ENCODE data around the gene EYS.

EYS gene

DNA sequence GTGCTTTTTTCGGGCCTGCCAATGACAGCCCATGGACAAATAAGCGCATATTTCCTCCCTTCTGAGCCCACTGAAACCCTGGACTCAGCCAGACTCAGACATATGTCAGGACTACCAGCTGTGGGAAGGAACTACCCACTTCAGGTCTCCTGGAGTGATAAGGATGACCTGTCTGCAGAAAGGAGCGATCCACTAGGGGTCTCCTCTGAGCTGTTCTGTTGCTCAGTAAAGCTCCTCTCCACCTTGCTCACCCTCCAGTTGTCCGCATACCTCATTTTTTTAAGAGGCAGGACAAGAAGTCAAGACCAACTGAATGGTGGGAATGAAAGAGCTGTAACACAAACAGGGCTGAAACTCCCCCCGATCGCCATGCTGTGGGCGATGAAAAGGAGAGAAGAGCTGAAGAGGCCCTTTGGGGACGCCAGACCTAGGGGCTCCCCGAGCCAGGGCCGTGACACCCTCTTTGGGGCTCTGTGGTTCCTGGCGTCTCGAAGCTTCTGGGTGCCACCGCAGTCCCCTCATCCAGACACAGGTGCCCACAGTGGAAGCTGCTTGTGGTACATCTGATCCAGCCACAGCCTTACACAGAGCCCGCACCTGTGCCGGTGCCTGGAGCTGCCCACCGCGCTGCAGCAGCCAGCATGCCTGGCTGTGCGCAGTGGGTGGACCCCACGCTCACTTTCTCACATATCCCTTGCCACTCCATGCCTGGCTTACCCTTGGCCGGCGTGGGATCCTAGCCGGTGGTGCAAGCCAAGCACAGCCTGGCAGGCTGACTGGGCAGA, 68.8 kb downstream of the EYS start:
- Histone ChIP-seq H3K79me2 (ENCODE audit: control insufficient read depth, low read length) (no peaks in the 10 kb centered on the region), H3K4me1 (ENCODE audit: control insufficient read depth, low read length) (no peaks in the 10 kb centered on the region), H4K20me1 (ENCODE audit: control insufficient read depth, insufficient read depth, low read depth, low read length) (no peaks in the 10 kb centered on the region), H3K4me2 (ENCODE audit: low read length) (no peak overlapping the region), H3K36me3 (ENCODE audit: control insufficient read depth, low read length) (no peaks in the 10 kb centered on the region), H3K4me3 (ENCODE audit: low read length) (no peak overlapping the region), H3K27ac (ENCODE audit: low read depth, low read length) (no peak overlapping the region), H3K27me3 (ENCODE audit: control insufficient read depth, low read length) (no peaks in the 10 kb centered on the region), H3F3A (ENCODE audit: control insufficient read depth, insufficient read depth) (no peaks in the 10 kb centered on the region), H3K9me3 (ENCODE audit: control insufficient read depth, insufficient read depth, low read length) (no peaks in the 10 kb centered on the region; the same call in 1 of the 2 replicates), H3K9me2 (replicated peaks; ENCODE audit: control insufficient read depth, low read length) (no peaks in the 10 kb centered on the region; the same call in 1 of the 2 replicates)
- TF ChIP-seq, protein P1, sequence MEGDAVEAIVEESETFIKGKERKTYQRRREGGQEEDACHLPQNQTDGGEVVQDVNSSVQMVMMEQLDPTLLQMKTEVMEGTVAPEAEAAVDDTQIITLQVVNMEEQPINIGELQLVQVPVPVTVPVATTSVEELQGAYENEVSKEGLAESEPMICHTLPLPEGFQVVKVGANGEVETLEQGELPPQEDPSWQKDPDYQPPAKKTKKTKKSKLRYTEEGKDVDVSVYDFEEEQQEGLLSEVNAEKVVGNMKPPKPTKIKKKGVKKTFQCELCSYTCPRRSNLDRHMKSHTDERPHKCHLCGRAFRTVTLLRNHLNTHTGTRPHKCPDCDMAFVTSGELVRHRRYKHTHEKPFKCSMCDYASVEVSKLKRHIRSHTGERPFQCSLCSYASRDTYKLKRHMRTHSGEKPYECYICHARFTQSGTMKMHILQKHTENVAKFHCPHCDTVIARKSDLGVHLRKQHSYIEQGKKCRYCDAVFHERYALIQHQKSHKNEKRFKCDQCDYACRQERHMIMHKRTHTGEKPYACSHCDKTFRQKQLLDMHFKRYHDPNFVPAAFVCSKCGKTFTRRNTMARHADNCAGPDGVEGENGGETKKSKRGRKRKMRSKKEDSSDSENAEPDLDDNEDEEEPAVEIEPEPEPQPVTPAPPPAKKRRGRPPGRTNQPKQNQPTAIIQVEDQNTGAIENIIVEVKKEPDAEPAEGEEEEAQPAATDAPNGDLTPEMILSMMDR (IDR thresholded peaks at IDR 0.05; ENCODE audit: low read depth, low read length, poor library complexity, severe bottlenecking): no peak
- no peak for TF ChIP-seq EZH2phosphoT487 (IDR thresholded peaks at IDR 0.05; ENCODE audit: borderline replicate concordance, low read length)

DNA sequence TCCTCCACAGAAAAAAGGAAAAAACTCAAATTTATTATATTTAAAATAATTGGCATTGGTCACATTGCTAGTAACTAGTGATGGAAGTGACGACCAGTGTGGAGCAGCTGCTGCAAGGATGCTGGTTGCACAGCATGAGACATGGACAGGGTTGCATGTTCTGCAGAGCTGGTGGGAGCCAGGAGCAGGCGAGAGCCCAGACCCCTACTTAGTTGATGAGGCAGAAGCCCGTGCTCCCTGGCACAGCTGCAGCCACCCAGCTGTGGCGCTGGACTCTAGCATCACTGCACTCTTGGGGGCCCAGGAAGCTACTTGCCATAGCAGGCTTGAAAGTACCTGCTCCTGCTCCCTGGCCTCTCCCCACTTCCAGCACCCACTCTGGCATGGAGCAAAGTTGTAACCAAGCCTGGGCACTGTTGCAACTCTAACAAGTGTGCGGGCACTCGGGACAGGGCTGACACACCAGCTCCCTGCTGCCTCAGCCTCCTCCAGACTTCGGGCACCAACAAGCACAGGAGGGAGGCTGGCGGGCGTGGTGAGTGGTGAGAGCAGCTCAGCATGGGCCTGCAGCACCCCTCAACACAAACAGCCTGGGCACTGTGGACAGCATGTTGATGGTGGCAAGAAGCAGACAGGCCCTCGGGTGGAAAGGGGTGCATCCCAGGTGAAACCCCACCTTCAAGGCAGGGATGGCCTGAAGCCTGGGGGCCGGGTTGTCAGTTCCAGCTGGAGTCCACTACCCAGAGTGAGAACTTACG, 69.6 kb downstream of the EYS start:
- H3K27ac ChIP-seq (ENCODE audit: low read depth, low read length): no peak overlapping the region
- no peak overlapping the region for H3K4me2 ChIP-seq (ENCODE audit: low read length)
- no peaks in the 10 kb centered on the region; the same call in 1 of the 2 replicates for H3K9me2 ChIP-seq (replicated peaks; ENCODE audit: control insufficient read depth, low read length)
- no peaks in the 10 kb centered on the region; the same call in 1 of the 2 replicates for H3K9me3 ChIP-seq (ENCODE audit: control insufficient read depth, insufficient read depth, low read length)
- no peaks in the 10 kb centered on the region for H3K79me2 ChIP-seq (ENCODE audit: control insufficient read depth, low read length)
- no peaks in the 10 kb centered on the region for H3K36me3 ChIP-seq (ENCODE audit: control insufficient read depth, low read length)
- no peaks in the 10 kb centered on the region for H3K27me3 ChIP-seq (ENCODE audit: control insufficient read depth, low read length)
- no peaks in the 10 kb centered on the region for H3K4me1 ChIP-seq (ENCODE audit: control insufficient read depth, low read length)
- no peak overlapping the region for H3K4me3 ChIP-seq (ENCODE audit: low read length)
- TF ChIP-seq, protein P1 (IDR thresholded peaks at IDR 0.05; ENCODE audit: low read depth, low read length, poor library complexity, severe bottlenecking): no peak
- TF ChIP-seq EZH2phosphoT487 (IDR thresholded peaks at IDR 0.05; ENCODE audit: borderline replicate concordance, low read length): no peak
- no peaks in the 10 kb centered on the region for H4K20me1 ChIP-seq (ENCODE audit: control insufficient read depth, insufficient read depth, low read depth, low read length)
- no peaks in the 10 kb centered on the region for H3F3A ChIP-seq (ENCODE audit: control insufficient read depth, insufficient read depth)

DNA sequence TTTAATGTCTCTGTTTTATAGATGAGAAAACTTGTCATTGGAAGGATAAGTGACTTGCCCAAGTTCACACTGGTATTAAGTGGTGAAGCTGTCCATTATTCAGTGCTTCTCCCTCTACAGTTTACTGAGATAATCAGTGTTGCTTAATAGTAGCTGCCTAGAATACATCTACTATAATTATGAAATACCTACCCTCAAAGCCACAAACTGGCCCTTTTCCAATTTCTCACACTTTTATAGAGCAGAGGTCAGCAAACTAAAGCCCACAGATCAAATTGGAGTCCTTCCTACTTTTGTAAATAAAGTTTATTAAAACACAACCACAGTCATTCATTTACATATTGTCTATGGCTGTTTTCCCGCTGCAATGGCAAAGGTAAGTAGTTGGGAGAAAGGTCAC, 73.5 kb downstream of the EYS start:
- Histone ChIP-seq H3K4me3 (ENCODE audit: low read length) (no peak overlapping the region), H3K79me2 (ENCODE audit: control insufficient read depth, low read length) (no peaks in the 10 kb centered on the region), H3K9me2 (replicated peaks; ENCODE audit: control insufficient read depth, low read length) (no peaks in the 10 kb centered on the region; the same call in 1 of the 2 replicates), H3K9me3 (ENCODE audit: control insufficient read depth, insufficient read depth, low read length) (no peaks in the 10 kb centered on the region; the same call in 1 of the 2 replicates), H3K36me3 (ENCODE audit: control insufficient read depth, low read length) (no peaks in the 10 kb centered on the region), H3K27ac (ENCODE audit: low read depth, low read length) (no peak overlapping the region), H3K4me2 (ENCODE audit: low read length) (no peak overlapping the region), H3K27me3 (ENCODE audit: control insufficient read depth, low read length) (no peaks in the 10 kb centered on the region), H3F3A (ENCODE audit: control insufficient read depth, insufficient read depth) (no peaks in the 10 kb centered on the region), H3K4me1 (ENCODE audit: control insufficient read depth, low read length) (no peaks in the 10 kb centered on the region), H4K20me1 (ENCODE audit: control insufficient read depth, insufficient read depth, low read depth, low read length) (no peaks in the 10 kb centered on the region)
- TF ChIP-seq EZH2phosphoT487 (IDR thresholded peaks at IDR 0.05; ENCODE audit: borderline replicate concordance, low read length): no peak
- TF ChIP-seq, protein P1 (IDR thresholded peaks at IDR 0.05; ENCODE audit: low read depth, low read length, poor library complexity, severe bottlenecking): no peak
